ENCODE data around the gene P2RX3. TPM values are rescaled to one million over a fixed set of nuclear protein-coding genes. Genes with fewer than 3 reads are reported as not detected.
A peak's percentile ranks its signal among the peaks of the same experiment; 100 is the strongest.

P2RX3 gene
- total RNA-seq, 1 donor from 2014 or later: not detected

- Mint-ChIP-seq H3K36me3 (ENCODE audit: insufficient read depth) (no peaks in the 10 kb centered on the region), H3K27me3 (peaks cover 3% of the 10 kb centered on the region)
Observed at GRCh38 chr11:57356268-57356667, 18.1 kb downstream of the P2RX3 start.

GRCh38 chr11:57357310-57357709, 19.2 kb downstream of the P2RX3 start:
- peaks cover 3% of the 10 kb centered on the region for H3K27me3 Mint-ChIP-seq
- no peaks in the 10 kb centered on the region for H3K36me3 Mint-ChIP-seq (ENCODE audit: insufficient read depth)
- peaks cover 3% of the 10 kb centered on the region for H3K9me3 Mint-ChIP-seq (ENCODE audit: low read depth)
- H3K27ac Mint-ChIP-seq: no peak overlapping the region
- TF ChIP-seq CTCF (IDR thresholded peaks at IDR 0.05; ENCODE audit: unreplicated experiment): no peak
- no peak for DNase-seq (ENCODE audit: low spot score, unreplicated experiment)
- H3K4me1 Mint-ChIP-seq (ENCODE audit: low read depth): peaks cover 23% of the 10 kb centered on the region
- H3K4me3 Mint-ChIP-seq (ENCODE audit: low read depth): no peak overlapping the region

More at GRCh38 chr11:57356268-57356667, 18.1 kb downstream of the P2RX3 start:
- H3K4me3 Mint-ChIP-seq (ENCODE audit: low read depth): no peak overlapping the region
- H3K4me1 Mint-ChIP-seq (ENCODE audit: low read depth): peaks cover 22% of the 10 kb centered on the region
- no peak for DNase-seq (ENCODE audit: low spot score, unreplicated experiment)
- H3K9me3 Mint-ChIP-seq (ENCODE audit: low read depth): peaks cover 5% of the 10 kb centered on the region
- TF ChIP-seq CTCF (IDR thresholded peaks at IDR 0.05; ENCODE audit: unreplicated experiment): no peak
- H3K27ac Mint-ChIP-seq: no peak overlapping the region

- Mint-ChIP-seq H3K4me1 (ENCODE audit: low read depth) (peaks cover 23% of the 10 kb centered on the region), H3K36me3 (ENCODE audit: insufficient read depth) (no peaks in the 10 kb centered on the region), H3K27ac (no peak overlapping the region), H3K9me3 (ENCODE audit: low read depth) (peaks cover 3% of the 10 kb centered on the region), H3K4me3 (ENCODE audit: low read depth) (no peak overlapping the region), H3K27me3 (peaks cover 3% of the 10 kb centered on the region)
- DNase-seq (ENCODE audit: low spot score, unreplicated experiment): no peak
- TF ChIP-seq CTCF (IDR thresholded peaks at IDR 0.05; ENCODE audit: unreplicated experiment): no peak
Observed at GRCh38 chr11:57357856-57358255, 19.7 kb downstream of the P2RX3 start.

DNA sequence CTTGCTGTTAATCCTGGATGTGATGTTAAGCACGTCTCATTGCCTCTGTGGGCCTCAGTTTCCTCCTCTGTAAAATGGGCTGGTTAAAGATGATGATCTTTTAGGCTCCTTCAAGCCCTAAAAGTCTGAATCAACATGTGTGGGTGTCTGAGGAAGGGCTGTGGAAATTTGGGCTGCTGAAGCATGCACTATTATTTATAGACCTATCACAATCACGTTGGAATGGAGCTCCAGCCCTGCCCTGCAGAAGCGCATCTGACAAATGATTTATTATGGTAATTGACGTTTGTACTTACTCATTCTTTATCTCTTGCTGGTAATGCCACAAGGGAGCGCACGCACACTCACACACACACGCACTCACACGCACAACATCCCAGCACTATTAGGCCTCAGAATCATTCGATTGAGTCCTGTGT, 20.4 kb downstream of the P2RX3 start:
- no peak for TF ChIP-seq CTCF (IDR thresholded peaks at IDR 0.05; ENCODE audit: unreplicated experiment)
- Mint-ChIP-seq H3K9me3 (ENCODE audit: low read depth) (peaks cover 3% of the 10 kb centered on the region), H3K4me1 (ENCODE audit: low read depth) (peaks cover 21% of the 10 kb centered on the region), H3K27ac (peak overlapping the region; percentile 13), H3K36me3 (ENCODE audit: insufficient read depth) (no peaks in the 10 kb centered on the region), H3K27me3 (peaks cover 3% of the 10 kb centered on the region), H3K4me3 (ENCODE audit: low read depth) (no peak overlapping the region)
- DNase-seq (ENCODE audit: low spot score, unreplicated experiment): no peak

GRCh38 chr11:57358991-57359390, 20.8 kb downstream of the P2RX3 start:
- Mint-ChIP-seq H3K4me1 (ENCODE audit: low read depth) (peaks cover 21% of the 10 kb centered on the region), H3K4me3 (ENCODE audit: low read depth) (no peak overlapping the region), H3K9me3 (ENCODE audit: low read depth) (peaks cover 3% of the 10 kb centered on the region), H3K27ac (peak overlapping the region; percentile 13), H3K27me3 (peaks cover 3% of the 10 kb centered on the region), H3K36me3 (ENCODE audit: insufficient read depth) (no peaks in the 10 kb centered on the region)
- TF ChIP-seq CTCF (IDR thresholded peaks at IDR 0.05; ENCODE audit: unreplicated experiment): no peak
- DNase-seq (ENCODE audit: low spot score, unreplicated experiment): no peak
